Measurements from ENCODE around the gene SUPT6H. TPM values are rescaled to one million over a fixed set of nuclear protein-coding genes. Genes with fewer than 3 reads are reported as not detected.

Gene SUPT6H
- total RNA-seq, 6 experiments from 2014 or later = 72.7 to 79.7 (median 74.0) TPM

DNA sequence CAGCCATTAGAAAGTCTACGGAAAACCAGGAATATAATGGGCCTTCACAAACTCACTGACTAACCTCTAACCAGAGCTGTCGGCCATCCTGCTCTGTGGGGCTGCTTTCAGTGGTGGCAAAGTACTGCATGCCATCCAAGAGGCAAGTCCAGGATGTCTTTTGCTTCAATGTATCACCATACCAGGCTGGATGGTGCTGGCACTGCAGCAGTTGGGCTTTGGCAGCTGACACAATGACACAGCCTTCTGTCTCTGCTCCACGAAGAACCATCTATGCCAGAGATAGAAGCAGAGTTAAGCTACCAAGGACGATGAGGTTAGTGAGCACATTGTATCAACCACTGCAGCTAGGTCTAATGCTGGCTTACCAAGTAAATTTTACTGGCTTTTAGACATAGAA lies 38.3 kb upstream of the SUPT6H start:
- no peak for DNase-seq
- no peaks in the 10 kb centered on the region for H3K4me1 Mint-ChIP-seq (ENCODE audit: low read depth)
- H3K27ac Mint-ChIP-seq = no peak overlapping the region
- no peak overlapping the region for H3K4me3 Mint-ChIP-seq
- TF ChIP-seq, protein P1, sequence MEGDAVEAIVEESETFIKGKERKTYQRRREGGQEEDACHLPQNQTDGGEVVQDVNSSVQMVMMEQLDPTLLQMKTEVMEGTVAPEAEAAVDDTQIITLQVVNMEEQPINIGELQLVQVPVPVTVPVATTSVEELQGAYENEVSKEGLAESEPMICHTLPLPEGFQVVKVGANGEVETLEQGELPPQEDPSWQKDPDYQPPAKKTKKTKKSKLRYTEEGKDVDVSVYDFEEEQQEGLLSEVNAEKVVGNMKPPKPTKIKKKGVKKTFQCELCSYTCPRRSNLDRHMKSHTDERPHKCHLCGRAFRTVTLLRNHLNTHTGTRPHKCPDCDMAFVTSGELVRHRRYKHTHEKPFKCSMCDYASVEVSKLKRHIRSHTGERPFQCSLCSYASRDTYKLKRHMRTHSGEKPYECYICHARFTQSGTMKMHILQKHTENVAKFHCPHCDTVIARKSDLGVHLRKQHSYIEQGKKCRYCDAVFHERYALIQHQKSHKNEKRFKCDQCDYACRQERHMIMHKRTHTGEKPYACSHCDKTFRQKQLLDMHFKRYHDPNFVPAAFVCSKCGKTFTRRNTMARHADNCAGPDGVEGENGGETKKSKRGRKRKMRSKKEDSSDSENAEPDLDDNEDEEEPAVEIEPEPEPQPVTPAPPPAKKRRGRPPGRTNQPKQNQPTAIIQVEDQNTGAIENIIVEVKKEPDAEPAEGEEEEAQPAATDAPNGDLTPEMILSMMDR (IDR thresholded peaks at IDR 0.05) = no peak
- peaks cover 48% of the 10 kb centered on the region for H3K36me3 Mint-ChIP-seq (ENCODE audit: low read depth)
- H3K27me3 Mint-ChIP-seq (ENCODE audit: insufficient read depth) = no peaks in the 10 kb centered on the region; the same call in 1 of the 2 replicates
- no peaks in the 10 kb centered on the region for H3K9me3 Mint-ChIP-seq

DNA sequence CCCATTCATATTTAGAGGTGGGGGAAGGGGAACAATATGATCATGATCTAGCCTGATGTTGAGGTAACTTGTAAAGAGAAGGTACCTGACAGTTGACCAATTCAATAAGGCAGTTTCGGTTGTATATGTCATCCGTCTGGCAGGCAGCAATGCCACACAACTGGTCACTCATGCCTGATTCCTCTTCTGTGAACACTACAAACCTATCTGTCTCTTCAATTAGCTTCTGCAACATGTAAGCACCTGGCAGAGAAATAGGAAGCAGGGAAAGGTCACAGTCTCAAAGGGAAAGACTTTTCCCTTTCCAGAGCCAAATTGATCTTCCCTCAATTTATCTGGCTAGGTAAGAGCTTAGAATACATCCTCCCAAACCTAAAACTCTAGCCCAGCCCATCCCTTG lies 37.9 kb upstream of the SUPT6H start:
- Mint-ChIP-seq H3K36me3 (ENCODE audit: low read depth) (peaks cover 48% of the 10 kb centered on the region), H3K27ac (no peak overlapping the region), H3K9me3 (no peaks in the 10 kb centered on the region), H3K4me1 (ENCODE audit: low read depth) (no peaks in the 10 kb centered on the region), H3K4me3 (no peak overlapping the region), H3K27me3 (ENCODE audit: insufficient read depth) (no peaks in the 10 kb centered on the region; the same call in 1 of the 2 replicates)
- TF ChIP-seq, protein P1 (IDR thresholded peaks at IDR 0.05) = no peak
- no peak for DNase-seq

DNA sequence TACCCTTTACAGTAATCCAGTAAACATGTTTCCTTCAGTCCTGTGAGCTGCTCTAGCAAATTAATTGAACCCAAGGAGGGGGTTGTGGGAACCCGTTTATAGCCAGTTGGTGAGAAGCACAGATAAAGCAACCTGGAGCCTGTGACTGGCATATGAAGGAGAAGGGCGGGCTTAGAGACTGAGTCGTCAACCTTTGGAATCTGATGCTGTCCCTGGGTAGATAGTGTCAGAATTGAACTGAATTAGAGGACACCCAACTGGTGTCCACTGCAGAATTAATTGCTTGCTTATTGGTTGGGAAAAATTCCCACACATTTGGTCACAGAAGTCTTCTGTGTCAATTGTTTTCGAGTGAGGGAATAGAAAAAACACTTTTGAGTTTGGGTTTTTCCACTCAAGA lies 35.2 kb upstream of the SUPT6H start:
- no peak overlapping the region for H3K27ac Mint-ChIP-seq
- no peaks in the 10 kb centered on the region for H3K9me3 Mint-ChIP-seq
- H3K36me3 Mint-ChIP-seq (ENCODE audit: low read depth) = peaks cover 30% of the 10 kb centered on the region
- no peaks in the 10 kb centered on the region; the same call in 1 of the 2 replicates for H3K27me3 Mint-ChIP-seq (ENCODE audit: insufficient read depth)
- no peaks in the 10 kb centered on the region for H3K4me1 Mint-ChIP-seq (ENCODE audit: low read depth)
- H3K4me3 Mint-ChIP-seq = no peak overlapping the region
- no peak for DNase-seq
- TF ChIP-seq, protein P1 (IDR thresholded peaks at IDR 0.05) = no peak

- peaks cover 2% of the 10 kb centered on the region; the same call in 1 of the 2 replicates for H3K27me3 Mint-ChIP-seq (ENCODE audit: insufficient read depth)
- TF ChIP-seq, protein P1 (IDR thresholded peaks at IDR 0.05) = no peak
- no peak for DNase-seq
- H3K4me1 Mint-ChIP-seq (ENCODE audit: low read depth) = no peaks in the 10 kb centered on the region
- H3K36me3 Mint-ChIP-seq (ENCODE audit: low read depth) = peaks cover 48% of the 10 kb centered on the region
- no peak overlapping the region for H3K4me3 Mint-ChIP-seq
- no peak overlapping the region for H3K27ac Mint-ChIP-seq
- H3K9me3 Mint-ChIP-seq = no peaks in the 10 kb centered on the region
These were observed 27.7 kb upstream of the SUPT6H start for GRCh38 chr17:28634206-28634865.

- Mint-ChIP-seq H3K4me1 (ENCODE audit: low read depth) (no peaks in the 10 kb centered on the region), H3K36me3 (ENCODE audit: low read depth) (peaks cover 56% of the 10 kb centered on the region), H3K4me3 (no peak overlapping the region)
These were observed 26.5 kb upstream of the SUPT6H start for GRCh38 chr17:28635506-28635905.

More at GRCh38 chr17:28635506-28635905, 26.5 kb upstream of the SUPT6H start:
- no peaks in the 10 kb centered on the region for H3K9me3 Mint-ChIP-seq
- TF ChIP-seq, protein P1 (IDR thresholded peaks at IDR 0.05) = no peak
- DNase-seq = no peak
- peaks cover 2% of the 10 kb centered on the region; the same call in 1 of the 2 replicates for H3K27me3 Mint-ChIP-seq (ENCODE audit: insufficient read depth)
- H3K27ac Mint-ChIP-seq = no peak overlapping the region

All from HFFc6 (cell line).